Neural crest cell (in vitro differentiated cells): ENCODE measurements around the gene ARID5A. TPM values are rescaled to one million over a fixed set of nuclear protein-coding genes. Genes with fewer than 3 reads are reported as not detected.

ENCODE experiments used
- DNase-seq: peaks from one replicate; pipeline ENCODE4 v3.0.0; 2021; ENCODE audit warnings: low read depth, mixed read lengths, low spot score
- H3K27ac Mint-ChIP-seq: one replicate; pipeline ENCODE4 v1.8.0; 2021; ENCODE audit warnings: mild to moderate bottlenecking, mixed read lengths; ENCODE audit not compliant: unreplicated experiment
- H3K27me3 Mint-ChIP-seq: 2 replicates; pipeline ENCODE4 v1.8.0; 2021; ENCODE audit warnings: low read depth, mild to moderate bottlenecking, mixed read lengths
- H3K36me3 Mint-ChIP-seq: 2 replicates; pipeline ENCODE4 v1.8.0; 2021; ENCODE audit warnings: low read depth, mild to moderate bottlenecking, mixed read lengths
- H3K4me1 Mint-ChIP-seq: 2 replicates; pipeline ENCODE4 v1.8.0; 2021; ENCODE audit warnings: mixed read lengths
- H3K4me3 Mint-ChIP-seq: one replicate; pipeline ENCODE4 v1.8.0; 2021; ENCODE audit warnings: mild to moderate bottlenecking, mixed read lengths
- H3K9me3 Mint-ChIP-seq: 2 replicates; pipeline ENCODE4 v1.8.0; 2021; ENCODE audit warnings: mixed read lengths
- total RNA-seq: library from RNA; stranded (reverse); gene quantifications from 2 replicates; pipeline ENCODE4 v1.2.1, GENCODE V29; 2021
- TF ChIP-seq, protein P1 (sequence below): fragments of 200-600 bp; sonication (generic); conservative IDR thresholded peaks from 2 replicates; pipeline ENCODE4 v1.5.0; 2021; ENCODE audit warnings: antibody characterized with exemption, mild to moderate bottlenecking

The ARID5A gene
- total RNA-seq, 1 donor from 2014 or later = 12.0 TPM

DNA sequence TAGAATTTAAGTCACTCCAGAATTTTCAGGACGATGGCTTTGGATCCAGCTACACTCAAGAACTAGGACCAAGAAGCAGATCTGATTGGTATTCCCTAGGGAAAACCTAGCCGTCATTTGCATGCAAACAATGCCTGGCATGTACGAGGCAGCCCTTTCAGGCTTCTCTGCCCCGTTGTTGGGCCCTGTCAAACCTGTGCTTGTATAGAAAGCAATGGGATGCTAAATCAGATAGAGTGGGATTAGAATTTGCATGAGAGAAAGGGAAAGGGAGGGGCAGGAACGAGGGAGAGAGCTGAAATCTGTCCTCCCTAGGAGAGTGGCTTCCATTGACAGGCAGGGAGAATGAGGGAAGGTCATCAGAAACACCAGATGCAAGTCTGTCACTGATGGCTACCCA is 28.6 kb downstream of the ARID5A start:
- H3K36me3 Mint-ChIP-seq = no peaks in the 10 kb centered on the region
- no peak overlapping the region for H3K4me3 Mint-ChIP-seq
- H3K27me3 Mint-ChIP-seq = no peaks in the 10 kb centered on the region
- TF ChIP-seq, protein P1, sequence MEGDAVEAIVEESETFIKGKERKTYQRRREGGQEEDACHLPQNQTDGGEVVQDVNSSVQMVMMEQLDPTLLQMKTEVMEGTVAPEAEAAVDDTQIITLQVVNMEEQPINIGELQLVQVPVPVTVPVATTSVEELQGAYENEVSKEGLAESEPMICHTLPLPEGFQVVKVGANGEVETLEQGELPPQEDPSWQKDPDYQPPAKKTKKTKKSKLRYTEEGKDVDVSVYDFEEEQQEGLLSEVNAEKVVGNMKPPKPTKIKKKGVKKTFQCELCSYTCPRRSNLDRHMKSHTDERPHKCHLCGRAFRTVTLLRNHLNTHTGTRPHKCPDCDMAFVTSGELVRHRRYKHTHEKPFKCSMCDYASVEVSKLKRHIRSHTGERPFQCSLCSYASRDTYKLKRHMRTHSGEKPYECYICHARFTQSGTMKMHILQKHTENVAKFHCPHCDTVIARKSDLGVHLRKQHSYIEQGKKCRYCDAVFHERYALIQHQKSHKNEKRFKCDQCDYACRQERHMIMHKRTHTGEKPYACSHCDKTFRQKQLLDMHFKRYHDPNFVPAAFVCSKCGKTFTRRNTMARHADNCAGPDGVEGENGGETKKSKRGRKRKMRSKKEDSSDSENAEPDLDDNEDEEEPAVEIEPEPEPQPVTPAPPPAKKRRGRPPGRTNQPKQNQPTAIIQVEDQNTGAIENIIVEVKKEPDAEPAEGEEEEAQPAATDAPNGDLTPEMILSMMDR = no peak
- H3K4me1 Mint-ChIP-seq = peaks cover 6% of the 10 kb centered on the region
- no peak overlapping the region for H3K27ac Mint-ChIP-seq
- no peak for DNase-seq
- H3K9me3 Mint-ChIP-seq = no peaks in the 10 kb centered on the region

DNA sequence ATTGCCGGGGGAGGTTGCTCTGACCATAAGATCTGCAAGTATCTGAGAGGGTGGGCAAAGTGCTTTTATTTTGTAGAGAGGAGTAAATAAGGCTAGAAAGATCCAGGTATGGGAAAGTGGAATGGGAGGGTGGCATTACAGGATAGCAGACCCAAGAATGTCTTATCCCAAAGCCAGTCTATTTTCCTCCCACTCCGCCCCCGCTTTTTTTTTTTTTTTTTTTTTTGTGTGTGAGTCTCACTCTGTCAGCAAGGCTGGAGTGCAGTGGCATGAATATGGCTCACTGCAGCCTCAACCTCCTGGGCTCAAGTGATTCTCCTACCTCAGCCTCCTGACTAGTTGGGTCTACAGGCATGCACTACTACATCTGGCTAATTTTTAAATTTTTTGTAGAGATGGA is 31.5 kb downstream of the ARID5A start:
- H3K9me3 Mint-ChIP-seq = no peaks in the 10 kb centered on the region
- no peak for DNase-seq
- no peaks in the 10 kb centered on the region for H3K27me3 Mint-ChIP-seq
- H3K4me1 Mint-ChIP-seq = peaks cover 6% of the 10 kb centered on the region
- TF ChIP-seq, protein P1 = no peak
- no peak overlapping the region for H3K27ac Mint-ChIP-seq
- H3K36me3 Mint-ChIP-seq = no peaks in the 10 kb centered on the region
- H3K4me3 Mint-ChIP-seq = no peak overlapping the region

DNA sequence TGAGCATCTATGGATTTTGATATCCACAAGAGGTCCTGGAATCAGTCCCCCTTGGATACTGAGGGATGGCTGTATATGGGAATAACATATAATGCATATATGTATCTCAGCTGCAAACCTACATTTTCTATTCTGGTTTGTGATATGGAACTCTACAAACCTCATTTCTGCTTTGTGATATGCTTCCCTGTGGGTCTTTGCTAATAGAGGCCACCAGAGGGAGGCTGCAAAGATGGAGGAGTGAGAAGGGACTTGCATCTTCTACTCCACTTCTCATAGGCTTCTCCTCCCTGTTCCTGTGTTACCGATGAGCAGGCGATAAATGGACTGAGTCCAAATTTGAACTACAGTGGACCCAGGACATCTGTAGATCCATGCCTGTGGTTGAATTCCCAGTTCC is 37.8 kb downstream of the ARID5A start:
- Mint-ChIP-seq H3K4me1 (no peaks in the 10 kb centered on the region), H3K27ac (no peak overlapping the region), H3K27me3 (no peaks in the 10 kb centered on the region), H3K36me3 (no peaks in the 10 kb centered on the region), H3K9me3 (no peaks in the 10 kb centered on the region), H3K4me3 (no peak overlapping the region)
- TF ChIP-seq, protein P1 = no peak
- no peak for DNase-seq

DNA sequence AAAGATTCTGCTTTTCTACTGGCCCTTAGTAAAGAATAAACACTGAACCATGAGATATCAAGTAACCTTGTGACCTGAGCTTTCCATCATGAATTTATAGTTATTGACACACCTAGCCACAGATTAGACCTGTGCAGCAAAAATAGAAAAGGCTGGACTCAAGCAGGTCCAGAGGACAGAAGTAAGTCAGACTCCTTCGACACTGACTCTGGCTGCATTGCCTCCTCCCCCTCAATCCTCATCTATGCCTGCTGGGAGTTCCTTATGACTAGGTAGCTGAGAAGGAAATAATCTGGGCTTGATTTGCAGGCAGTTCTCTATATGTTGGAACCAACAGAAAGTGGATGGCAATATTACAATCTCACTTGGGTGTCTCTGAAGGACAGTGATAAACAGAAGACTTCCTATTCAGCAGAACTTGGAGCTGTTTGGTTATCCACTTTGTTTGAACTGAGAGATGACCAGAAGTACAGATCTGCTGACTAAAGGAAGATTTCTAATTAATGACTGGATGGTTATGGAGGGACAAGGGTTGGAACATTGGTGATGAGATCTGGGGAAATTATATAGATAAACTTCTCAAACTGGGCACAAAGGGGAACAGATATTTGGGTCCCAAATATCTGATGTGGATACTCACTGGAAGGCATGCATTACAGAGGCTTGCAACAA is 39.4 kb downstream of the ARID5A start:
- H3K4me1 Mint-ChIP-seq = no peaks in the 10 kb centered on the region

DNA sequence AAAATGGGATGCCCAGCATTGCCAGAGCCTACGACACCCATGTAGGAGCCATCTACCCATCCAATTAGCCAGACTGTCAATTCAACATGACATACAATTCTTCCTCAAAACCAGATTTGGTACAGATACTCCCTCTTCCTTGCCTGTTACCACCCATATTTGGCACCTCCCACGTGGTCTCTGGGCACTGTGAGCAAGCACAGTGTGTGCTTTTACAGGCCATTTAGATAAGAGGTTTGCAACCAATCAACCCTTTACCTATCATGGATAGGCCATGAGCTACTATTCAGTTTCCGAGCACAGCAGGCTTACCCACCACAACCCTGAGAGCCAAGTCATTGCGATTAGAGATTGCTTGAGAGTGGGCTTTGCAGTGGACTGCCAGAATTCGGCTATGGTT is 40.9 kb downstream of the ARID5A start:
- no peaks in the 10 kb centered on the region for H3K9me3 Mint-ChIP-seq
- no peak for DNase-seq
- H3K36me3 Mint-ChIP-seq = no peaks in the 10 kb centered on the region
- TF ChIP-seq, protein P1 = no peak
- no peak overlapping the region for H3K4me3 Mint-ChIP-seq
- no peaks in the 10 kb centered on the region for H3K4me1 Mint-ChIP-seq
- H3K27ac Mint-ChIP-seq = no peak overlapping the region
- no peaks in the 10 kb centered on the region for H3K27me3 Mint-ChIP-seq

More for the DNA sequence above, 39.4 kb downstream of the ARID5A start:
- Mint-ChIP-seq H3K27me3 (no peaks in the 10 kb centered on the region), H3K36me3 (no peaks in the 10 kb centered on the region), H3K4me3 (no peak overlapping the region), H3K27ac (no peak overlapping the region), H3K9me3 (no peaks in the 10 kb centered on the region)
- TF ChIP-seq, protein P1 = no peak
- DNase-seq = no peak
